Measurements from ENCODE around the gene KLRG1. TPM values are rescaled to one million over a fixed set of nuclear protein-coding genes. Genes with fewer than 3 reads are reported as not detected.
A peak's percentile ranks its signal among the peaks of the same experiment; 100 is the strongest.

Gene KLRG1
- total RNA-seq, 5 donors from 2014 or later (not counting 1 experiment from before 2014, with no cell fraction given), result 11.9 to 80.4 (median 28.0) TPM

DNA sequence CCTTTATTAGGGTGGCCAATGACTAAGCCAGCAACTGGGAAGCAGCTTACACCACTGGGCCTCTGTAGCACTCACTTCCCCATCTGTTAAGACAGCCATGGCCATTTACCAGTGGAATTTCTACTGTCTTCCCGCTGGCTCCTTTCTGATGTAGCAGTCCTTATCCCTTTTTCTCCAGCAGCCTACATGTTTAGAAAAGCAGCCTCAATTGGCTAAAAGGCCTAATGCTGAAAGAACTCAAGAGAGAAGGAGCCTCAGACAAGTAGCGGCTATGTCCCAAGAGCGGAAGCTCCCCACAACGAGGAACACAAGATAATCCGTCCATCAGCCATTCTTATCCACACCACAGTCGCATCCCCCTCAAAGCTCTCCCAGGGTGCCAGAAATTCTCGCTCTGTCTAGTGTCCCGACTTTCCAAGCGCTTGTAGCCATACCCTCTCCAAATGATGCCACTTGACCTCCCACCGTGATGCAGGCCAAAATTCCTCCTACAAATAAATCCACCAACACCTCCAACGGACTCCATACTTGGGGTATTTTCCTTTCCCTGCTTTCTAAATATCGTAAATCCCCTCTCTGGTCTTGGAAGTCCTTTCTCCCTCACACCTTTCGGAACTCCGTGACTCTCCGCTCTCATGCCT is 40.5 kb upstream of the KLRG1 start:
- Histone ChIP-seq H3K9me3 (no peaks in the 10 kb centered on the region), H3K27ac (ENCODE audit: low read length) (peak overlapping the region; percentile 97), H3K36me3 (ENCODE audit: control insufficient read depth in 2 of 2, extremely low read depth in 1 of 2, insufficient read depth in 1 of 2, low read length in 1 of 2) (peaks cover 2 to 22% of the 10 kb centered on the region in 2 donors), H3K27me3 (replicated peaks in 1 of 2; ENCODE audit: control insufficient read depth in 2 of 2, extremely low read depth in 1 of 2, insufficient read depth in 2 of 2, low read length in 1 of 2) (no peaks in the 10 kb centered on the region), H3K4me1 (ENCODE audit: control insufficient read depth in 1 of 2, extremely low read depth in 1 of 2, insufficient read depth in 2 of 2, low read length in 2 of 2) (peaks cover 40 to 42% of the 10 kb centered on the region in 2 experiments), H3K4me3 (ENCODE audit: control insufficient read depth in 1 of 2, extremely low read depth in 1 of 2, low read length in 1 of 2) (peak overlapping the region; percentile 84 to 95)
- H3K4me3 Mint-ChIP-seq, result peak overlapping the region; percentile 90 to 95 (median 91)
- peaks cover 15% of the 10 kb centered on the region for H3K36me3 Mint-ChIP-seq
- ChIA-PET POLR2A (interaction anchor here (0.5 to 1.7 kb wide), 6 partner anchors 27 to 833 kb away, joined by 3 to 8 read pairs (median 3); no protein-coding TSS in a partner anchor), CTCF (interaction anchor here (0.6 to 5.3 kb wide), 26 partner anchors 10 to 304 kb away, joined by 3 to 119 read pairs (median 5); partner anchors contain the start of genes KLRG1 (in 1 of the 2) and PHC1 (in 1 of the 2))
- ATAC-seq (replicated peaks in 1 of 4) (no peak), DNase-seq (peak in 3 of 35 experiments; percentile 11 to 38 (median 13))
- peak overlapping the region; percentile 89 to 97 for H3K27ac Mint-ChIP-seq
- under 1% methylated on average over 15 of the region's 15 CpGs for WGBS (ENCODE audit: insufficient coverage)
- peaks cover 59 to 76% (median 63%) of the 10 kb centered on the region in 3 donors for H3K4me1 Mint-ChIP-seq
- H3K27me3 Mint-ChIP-seq, result no peaks in the 10 kb centered on the region
- peaks cover 0 to 7% (median 4%) of the 10 kb centered on the region in 3 donors for H3K9me3 Mint-ChIP-seq

DNA sequence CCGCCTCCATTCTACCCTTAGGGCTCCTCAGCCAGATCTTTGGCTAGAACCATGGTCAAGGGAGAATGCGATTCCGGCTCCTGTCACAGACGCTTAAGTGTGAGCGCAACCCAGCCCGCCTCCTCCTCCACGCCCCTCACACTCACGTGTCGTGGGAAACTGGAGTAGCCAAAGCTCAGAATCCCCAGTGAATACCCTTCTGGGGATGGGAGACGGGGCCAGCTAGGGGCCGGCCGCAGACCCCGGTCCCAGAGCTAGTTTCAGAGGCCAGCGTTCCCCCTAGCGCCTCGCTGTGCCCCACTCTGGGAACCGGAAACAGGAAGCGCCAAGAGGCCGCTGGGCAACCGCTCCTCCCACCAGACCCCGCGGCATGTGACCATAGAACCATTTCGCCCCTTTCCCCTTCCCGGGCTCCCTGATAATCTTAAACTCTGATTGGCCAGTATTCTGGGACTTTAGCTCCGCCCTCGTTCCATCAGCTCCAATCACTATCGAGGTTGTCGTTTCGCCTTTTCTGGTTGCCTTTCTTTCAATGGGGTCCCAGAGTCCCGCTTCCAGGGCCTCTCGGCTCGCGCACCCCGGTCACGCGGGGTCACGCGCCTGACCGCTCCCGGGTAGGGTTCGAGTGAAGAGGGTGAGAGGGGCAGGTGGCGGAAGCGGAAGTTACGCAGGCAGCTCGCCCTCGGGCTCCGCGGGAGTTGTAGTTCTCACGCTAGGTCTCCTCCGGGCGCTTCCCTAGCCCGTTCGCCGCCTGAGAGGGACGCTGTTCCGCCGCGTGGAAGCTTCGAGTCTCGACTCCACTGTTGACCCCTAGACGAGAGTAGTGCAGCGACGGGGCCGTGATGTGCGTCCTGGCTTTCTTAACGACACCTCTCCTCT is 39.8 kb upstream of the KLRG1 start, which contains the start of gene M6PR:
Gene M6PR, minus strand, starts transcription at position 304 of the 879 bp plus-strand sequence. CDS start 3,241 bp downstream, outside the sequence.
- POLR2A ChIA-PET, result interaction anchor here (0.5 to 1.7 kb wide), 8 partner anchors 26 to 832 kb away, joined by 3 to 8 read pairs (median 3); no protein-coding TSS in a partner anchor
- H3K4me1 ChIP-seq (ENCODE audit: control insufficient read depth in 1 of 2, extremely low read depth in 1 of 2, insufficient read depth in 2 of 2, low read length in 2 of 2), result peaks cover 41 to 49% of the 10 kb centered on the region in 2 experiments
- H3K27me3 ChIP-seq (replicated peaks in 1 of 2; ENCODE audit: control insufficient read depth in 2 of 2, extremely low read depth in 1 of 2, insufficient read depth in 2 of 2, low read length in 1 of 2), result no peaks in the 10 kb centered on the region
- no peaks in the 10 kb centered on the region for H3K9me3 ChIP-seq
- ATAC-seq (replicated peaks in 1 of 4) (peak; percentile 81 to 85 (median 82)), DNase-seq (peak; percentile 71 to 93 (median 85))
- Mint-ChIP-seq H3K36me3 (peaks cover 14% of the 10 kb centered on the region), H3K4me3 (peak within 1 kb of the TSS; percentile 90 to 95 (median 91)), H3K9me3 (peaks cover 0 to 7% (median 4%) of the 10 kb centered on the region in 3 donors), H3K4me1 (peaks cover 66 to 83% (median 71%) of the 10 kb centered on the region in 3 donors), H3K27me3 (no peaks in the 10 kb centered on the region), H3K27ac (peak within 1 kb of the TSS; percentile 89 to 97)
- peak within 1 kb of the TSS; percentile 84 to 95 for H3K4me3 ChIP-seq (ENCODE audit: control insufficient read depth in 1 of 2, extremely low read depth in 1 of 2, low read length in 1 of 2)
- H3K27ac ChIP-seq (ENCODE audit: low read length), result peak within 1 kb of the TSS; percentile 97
- H3K36me3 ChIP-seq (ENCODE audit: control insufficient read depth in 2 of 2, extremely low read depth in 1 of 2, insufficient read depth in 1 of 2, low read length in 1 of 2), result peaks cover 2 to 15% of the 10 kb centered on the region in 2 donors
- CTCF ChIA-PET, result interaction anchor here (0.7 to 5.3 kb wide), 27 partner anchors 9 to 305 kb away, joined by 3 to 119 read pairs (median 5); partner anchors contain the start of genes KLRG1 (in 1 of the 2) and PHC1 (in 1 of the 2)
- under 1% methylated on average over 55 of the region's 66 CpGs for whole genome bisulfite sequencing (ENCODE audit: insufficient coverage)

DNA sequence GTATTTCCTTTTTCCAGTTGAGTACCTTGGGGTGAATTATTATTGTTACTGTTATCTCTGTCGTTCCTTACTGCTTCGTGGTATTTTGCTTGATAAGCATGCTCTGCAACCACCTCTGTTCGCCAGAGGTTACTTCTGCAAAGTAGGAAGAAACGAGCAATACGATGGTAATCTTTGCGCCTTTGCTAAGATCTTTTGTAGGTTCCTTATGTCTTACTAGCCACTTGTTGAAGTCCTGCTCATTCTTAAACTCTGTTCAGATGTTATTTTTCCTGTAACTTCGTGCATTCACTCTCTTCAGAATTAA is 39.2 kb upstream of the KLRG1 start:
- no peaks in the 10 kb centered on the region for H3K9me3 ChIP-seq
- Mint-ChIP-seq H3K36me3 (peaks cover 14% of the 10 kb centered on the region), H3K4me1 (peaks cover 72 to 89% (median 74%) of the 10 kb centered on the region in 3 donors), H3K27ac (peak overlapping the region; percentile 89 to 97), H3K9me3 (peaks cover 0 to 7% (median 4%) of the 10 kb centered on the region in 3 donors), H3K27me3 (no peaks in the 10 kb centered on the region), H3K4me3 (peak overlapping the region; percentile 90 to 95 (median 91))
- WGBS (ENCODE audit: insufficient coverage), result 0% methylated on average over 3 of the region's 7 CpGs
- H3K36me3 ChIP-seq (ENCODE audit: control insufficient read depth in 2 of 2, extremely low read depth in 1 of 2, insufficient read depth in 1 of 2, low read length in 1 of 2), result peaks cover 2 to 11% of the 10 kb centered on the region in 2 donors
- peak overlapping the region; percentile 97 for H3K27ac ChIP-seq (ENCODE audit: low read length)
- peak overlapping the region; percentile 84 to 95 for H3K4me3 ChIP-seq (ENCODE audit: control insufficient read depth in 1 of 2, extremely low read depth in 1 of 2, low read length in 1 of 2)
- CTCF ChIA-PET, result interaction anchor here (0.6 to 5.3 kb wide), 23 partner anchors 11 to 99 kb away, joined by 3 to 119 read pairs (median 7); partner anchors contain the start of genes KLRG1 (in 1 of the 2) and PHC1 (in 1 of the 2)
- peak; percentile 27 to 40 (median 32) for ATAC-seq (replicated peaks in 1 of 4)
- H3K27me3 ChIP-seq (replicated peaks in 1 of 2; ENCODE audit: control insufficient read depth in 2 of 2, extremely low read depth in 1 of 2, insufficient read depth in 2 of 2, low read length in 1 of 2), result no peaks in the 10 kb centered on the region
- DNase-seq, result no peak
- POLR2A ChIA-PET, result interaction anchor here in 1 of 2 donors (0.6 to 1.2 kb wide), 2 partner anchors 13 to 100 kb away, joined by 3 to 4 read pairs; no protein-coding TSS in a partner anchor
- H3K4me1 ChIP-seq (ENCODE audit: control insufficient read depth in 1 of 2, extremely low read depth in 1 of 2, insufficient read depth in 2 of 2, low read length in 2 of 2), result peaks cover 47 to 55% of the 10 kb centered on the region in 2 experiments

DNA sequence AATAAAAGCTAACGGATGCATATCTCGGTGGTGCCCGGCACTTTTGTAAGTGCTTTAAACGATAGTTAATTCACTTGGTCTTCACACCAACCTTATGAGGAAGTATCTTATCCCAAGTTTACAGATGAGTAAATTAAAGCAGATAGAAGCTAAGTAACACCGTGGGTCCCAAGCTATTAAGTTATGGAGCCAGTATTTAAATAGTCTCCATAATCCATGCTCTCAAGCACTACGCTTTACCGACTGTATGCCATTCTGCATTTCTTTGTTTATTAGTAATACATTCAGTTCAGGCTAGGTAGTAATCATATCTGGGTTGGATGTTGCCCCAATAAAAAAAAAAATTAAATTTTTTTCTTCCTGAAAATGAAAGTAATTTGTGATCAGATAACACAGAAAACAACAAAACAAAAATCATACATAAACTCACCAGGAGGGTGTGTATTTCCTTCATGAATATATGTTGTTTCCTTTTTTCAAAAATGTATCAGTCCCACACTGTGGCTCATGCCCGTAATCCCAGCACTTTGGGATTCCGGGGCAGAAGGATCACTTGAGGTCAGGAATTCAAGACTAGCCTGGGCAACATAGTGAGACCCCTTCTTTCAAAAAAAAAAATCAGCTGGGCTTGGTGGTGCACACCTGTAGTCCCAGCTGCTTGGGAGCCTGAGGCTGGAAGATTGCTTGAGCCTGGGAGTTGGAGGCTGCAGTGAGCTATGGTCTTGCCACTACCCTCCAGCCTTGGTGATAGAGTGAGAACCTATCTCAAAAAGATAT is 38.5 kb upstream of the KLRG1 start:
- POLR2A ChIA-PET, result interaction anchor here (0.5 to 1.2 kb wide), 5 partner anchors 14 to 99 kb away, joined by 3 to 4 read pairs (median 3); no protein-coding TSS in a partner anchor
- peaks cover 0 to 7% (median 4%) of the 10 kb centered on the region in 3 donors for H3K9me3 Mint-ChIP-seq
- peak overlapping the region; percentile 90 to 95 (median 91) for H3K4me3 Mint-ChIP-seq

DNA sequence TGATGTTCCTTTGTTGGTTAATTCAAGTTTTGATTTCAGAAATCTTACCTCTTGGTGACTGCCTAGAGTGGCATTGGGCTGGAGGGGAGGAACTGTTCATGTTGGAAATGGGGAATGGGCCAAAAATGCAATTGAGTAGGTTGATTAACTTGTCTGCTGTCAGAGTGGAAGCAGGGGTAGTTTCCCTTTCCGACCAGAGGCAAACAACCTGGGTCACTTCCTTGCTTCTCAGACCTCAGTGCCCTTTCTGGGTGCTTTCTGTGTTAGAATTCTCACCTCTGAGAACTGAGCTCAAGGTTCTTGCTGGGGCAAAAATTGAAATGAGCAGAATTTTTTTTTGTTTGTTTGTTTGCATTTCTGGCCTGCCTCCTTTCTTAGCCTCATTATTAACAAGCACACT is 37.6 kb upstream of the KLRG1 start:
- Mint-ChIP-seq H3K27me3 (no peaks in the 10 kb centered on the region), H3K27ac (peak overlapping the region; percentile 89 to 97), H3K9me3 (peaks cover 0 to 7% (median 4%) of the 10 kb centered on the region in 3 donors), H3K4me3 (peak overlapping the region; percentile 90 to 95 (median 91)), H3K4me1 (peaks cover 76 to 85% (median 79%) of the 10 kb centered on the region in 3 donors), H3K36me3 (peaks cover 9% of the 10 kb centered on the region)
- POLR2A ChIA-PET, result no interaction called here
- peak overlapping the region; percentile 97 for H3K27ac ChIP-seq (ENCODE audit: low read length)
- no CpG with 5 or more reads among the region's 1 CpG for WGBS (ENCODE audit: insufficient coverage)
- ATAC-seq (replicated peaks in 1 of 4), result no peak
- H3K9me3 ChIP-seq, result no peaks in the 10 kb centered on the region
- H3K4me1 ChIP-seq (ENCODE audit: control insufficient read depth in 1 of 2, extremely low read depth in 1 of 2, insufficient read depth in 2 of 2, low read length in 2 of 2), result peaks cover 62 to 64% of the 10 kb centered on the region in 2 experiments
- DNase-seq, result peak in 20 of 35 experiments; percentile 7 to 64 (median 30)
- CTCF ChIA-PET, result interaction anchor here (0.6 to 5.3 kb wide), 20 partner anchors 9 to 264 kb away, joined by 3 to 119 read pairs (median 3); partner anchors contain the start of gene KLRG1 (in 1 of the 2)
- H3K36me3 ChIP-seq (ENCODE audit: control insufficient read depth in 2 of 2, extremely low read depth in 1 of 2, insufficient read depth in 1 of 2, low read length in 1 of 2), result no peaks in the 10 kb centered on the region
- H3K4me3 ChIP-seq (ENCODE audit: control insufficient read depth in 1 of 2, extremely low read depth in 1 of 2, low read length in 1 of 2), result peak overlapping the region; percentile 41 to 84
- no peaks in the 10 kb centered on the region for H3K27me3 ChIP-seq (replicated peaks in 1 of 2; ENCODE audit: control insufficient read depth in 2 of 2, extremely low read depth in 1 of 2, insufficient read depth in 2 of 2, low read length in 1 of 2)

More for the DNA sequence above, 38.5 kb upstream of the KLRG1 start:
- H3K36me3 ChIP-seq (ENCODE audit: control insufficient read depth in 2 of 2, extremely low read depth in 1 of 2, insufficient read depth in 1 of 2, low read length in 1 of 2), result peaks cover 0 to 4% of the 10 kb centered on the region in 2 donors
- no peaks in the 10 kb centered on the region for H3K27me3 Mint-ChIP-seq
- H3K27ac ChIP-seq (ENCODE audit: low read length), result peak overlapping the region; percentile 97
- peak overlapping the region; percentile 84 to 95 for H3K4me3 ChIP-seq (ENCODE audit: control insufficient read depth in 1 of 2, extremely low read depth in 1 of 2, low read length in 1 of 2)
- peaks cover 75 to 89% (median 79%) of the 10 kb centered on the region in 3 donors for H3K4me1 Mint-ChIP-seq
- ATAC-seq (replicated peaks in 1 of 4), result no peak
- CTCF ChIA-PET, result interaction anchor here (0.6 to 5.3 kb wide), 28 partner anchors 10 to 263 kb away, joined by 3 to 119 read pairs (median 5); partner anchors contain the start of genes KLRG1 (in 1 of the 2) and PHC1 (in 1 of the 2)
- H3K4me1 ChIP-seq (ENCODE audit: control insufficient read depth in 1 of 2, extremely low read depth in 1 of 2, insufficient read depth in 2 of 2, low read length in 2 of 2), result peaks cover 54 to 59% of the 10 kb centered on the region in 2 experiments
- H3K36me3 Mint-ChIP-seq, result peaks cover 12% of the 10 kb centered on the region
- peak in 6 of 35 experiments; percentile 9 to 68 (median 18) for DNase-seq
- H3K27ac Mint-ChIP-seq, result peak overlapping the region; percentile 89 to 97
- no peaks in the 10 kb centered on the region for H3K27me3 ChIP-seq (replicated peaks in 1 of 2; ENCODE audit: control insufficient read depth in 2 of 2, extremely low read depth in 1 of 2, insufficient read depth in 2 of 2, low read length in 1 of 2)
- H3K9me3 ChIP-seq, result no peaks in the 10 kb centered on the region
- WGBS (ENCODE audit: insufficient coverage), result 0% methylated on average over 2 of the region's 9 CpGs
